RWPE2 (cell line): ENCODE measurements around the gene SETDB2.

Source experiments
- ATAC-seq: fragments of 200-7000 bp; cut with Tn5 transposase; 3 replicates; pipeline ENCODE4 v1.9.1; 2021; ENCODE audit warnings: low read depth
- DNase-seq: peaks from one replicate; pipeline ENCODE4 v3.0.0-alpha.2; 2020; ENCODE audit warnings: low spot score
- H3K27ac ChIP-seq: fragments of 450-650 bp; 2 replicates; pipeline ENCODE4 v1.5.1; 2017; ENCODE audit warnings: mild to moderate bottlenecking; ENCODE audit not compliant: poor library complexity, severe bottlenecking
- H3K27me3 ChIP-seq: fragments of 250-450 bp; sonication (Bioruptor Pico); 2 replicates; pipeline ENCODE4 v1.5.1; 2021; ENCODE audit warnings: mild to moderate bottlenecking, moderate library complexity; ENCODE audit not compliant: insufficient read depth, poor library complexity, severe bottlenecking
- H3K36me3 ChIP-seq: fragments of 250-450 bp; sonication (Bioruptor Pico); 2 replicates; pipeline ENCODE4 v1.5.1; 2020; ENCODE audit warnings: low read depth, mild to moderate bottlenecking, moderate library complexity
- H3K4me1 ChIP-seq: fragments of 250-450 bp; sonication (Bioruptor Pico); 2 replicates; pipeline ENCODE4 v1.5.1; 2021; ENCODE audit warnings: mild to moderate bottlenecking, moderate library complexity; ENCODE audit not compliant: insufficient read depth, poor library complexity, severe bottlenecking
- H3K4me3 ChIP-seq: fragments of 250-450 bp; sonication (Bioruptor Pico); 2 replicates; pipeline ENCODE4 v1.5.1; 2021; ENCODE audit warnings: mild to moderate bottlenecking, moderate library complexity; ENCODE audit not compliant: severe bottlenecking
- H3K9me3 ChIP-seq: fragments of 250-450 bp; sonication (Bioruptor Pico); 2 replicates; pipeline ENCODE4 v1.5.1; 2021; ENCODE audit warnings: mild to moderate bottlenecking, moderate library complexity; ENCODE audit not compliant: severe bottlenecking
- CTCF ChIP-seq: fragments of 450-650 bp; IDR thresholded peaks from one replicate; pipeline ENCODE4 v1.5.1; 2017; ENCODE audit warnings: mild to moderate bottlenecking, moderate library complexity; ENCODE audit not compliant: poor library complexity, severe bottlenecking

The SETDB2 gene

GRCh38 chr13:49417161-49417560 lies 26.9 kb upstream of the SETDB2 start:
- H3K36me3 ChIP-seq, result no peaks in the 10 kb centered on the region
- no peak overlapping the region for H3K4me3 ChIP-seq
- no peaks in the 10 kb centered on the region for H3K4me1 ChIP-seq
- DNase-seq, result no peak
- no peaks in the 10 kb centered on the region for H3K27me3 ChIP-seq
- TF ChIP-seq CTCF, result no peak
- ATAC-seq, result no peak
- H3K9me3 ChIP-seq, result no peaks in the 10 kb centered on the region
- H3K27ac ChIP-seq, result no peak overlapping the region

- DNase-seq (no peak), ATAC-seq (no peak)
- Histone ChIP-seq H3K9me3 (no peaks in the 10 kb centered on the region), H3K4me3 (no peak overlapping the region), H3K27ac (no peak overlapping the region), H3K36me3 (no peaks in the 10 kb centered on the region), H3K27me3 (no peaks in the 10 kb centered on the region), H3K4me1 (no peaks in the 10 kb centered on the region)
- TF ChIP-seq CTCF, result no peak
These were observed 25.9 kb upstream of the SETDB2 start for GRCh38 chr13:49418206-49418605.

- Histone ChIP-seq H3K9me3 (no peaks in the 10 kb centered on the region), H3K4me3 (no peak overlapping the region), H3K27me3 (no peaks in the 10 kb centered on the region), H3K27ac (no peak overlapping the region), H3K36me3 (no peaks in the 10 kb centered on the region), H3K4me1 (no peaks in the 10 kb centered on the region)
- ATAC-seq, result no peak
- no peak for TF ChIP-seq CTCF
- DNase-seq, result no peak
These were observed 24.8 kb upstream of the SETDB2 start for GRCh38 chr13:49419276-49419675.

- Histone ChIP-seq H3K4me1 (no peaks in the 10 kb centered on the region), H3K36me3 (no peaks in the 10 kb centered on the region), H3K27me3 (no peaks in the 10 kb centered on the region), H3K9me3 (no peaks in the 10 kb centered on the region), H3K27ac (no peak overlapping the region), H3K4me3 (no peak overlapping the region)
- peak; percentile 19 for TF ChIP-seq CTCF
- DNase-seq, result no peak
- peak; percentile 36; the same call in 2 of the 3 replicates for ATAC-seq
These were observed 22.7 kb upstream of the SETDB2 start for GRCh38 chr13:49421391-49421790.

- Histone ChIP-seq H3K36me3 (no peaks in the 10 kb centered on the region), H3K4me3 (no peak overlapping the region), H3K27ac (no peak overlapping the region), H3K27me3 (no peaks in the 10 kb centered on the region), H3K4me1 (no peaks in the 10 kb centered on the region), H3K9me3 (no peaks in the 10 kb centered on the region)
- no peak for TF ChIP-seq CTCF
- DNase-seq (no peak), ATAC-seq (no peak)
These were observed 20.0 kb upstream of the SETDB2 start for GRCh38 chr13:49424011-49424560.
